DND-41 (cell line): ENCODE results near the gene MICU2.

Experiments used
- ATAC-seq: fragments of 200-7000 bp; cut with Tn5 transposase; 3 replicates; pipeline ENCODE4 v1.9.1; 2021; ENCODE audit warnings: low read depth; ENCODE audit not compliant: insufficient read depth
- DNase-seq: peaks from one replicate; pipeline ENCODE4 v3.0.0-alpha.2; 2020
- H2AFZ ChIP-seq: 2 replicates; pipeline ENCODE4 v1.6.0; 2012; ENCODE audit warnings: low read depth, low read length
- H3K27ac ChIP-seq: 2 replicates; pipeline ENCODE4 v1.5.1; 2012; ENCODE audit warnings: low read length, inconsistent platforms
- H3K27me3 ChIP-seq: fragments of 200-600 bp; sonication (generic); 2 replicates; pipeline ENCODE4 v1.6.0; 2012; ENCODE audit warnings: low read length, mild to moderate bottlenecking, inconsistent platforms; ENCODE audit not compliant: insufficient read depth, poor library complexity
- H3K36me3 ChIP-seq: 2 replicates; pipeline ENCODE4 v1.5.1; 2012; ENCODE audit warnings: low read length, inconsistent platforms; ENCODE audit not compliant: insufficient read depth
- H3K4me1 ChIP-seq: 2 replicates; pipeline ENCODE4 v1.5.1; 2012; ENCODE audit warnings: mild to moderate bottlenecking, low read length; ENCODE audit not compliant: insufficient read depth
- H3K4me2 ChIP-seq: 2 replicates; pipeline ENCODE4 v1.6.0; 2012; ENCODE audit warnings: mild to moderate bottlenecking, moderate library complexity, low read length, inconsistent platforms; ENCODE audit not compliant: insufficient read depth
- H3K4me3 ChIP-seq, 2 experiments: fragments of 200-600 bp in 1 of 2; shearing (Covaris generic) in 1 of 2; 2 replicates each; pipeline ENCODE4 v1.5.1; 2012 to 2016; ENCODE audit warnings: inconsistent platforms in 2 of 2, low read length in 2 of 2, mild to moderate bottlenecking in 2 of 2, low read depth in 1 of 2, moderate library complexity in 1 of 2
- H3K79me2 ChIP-seq: 2 replicates; pipeline ENCODE4 v1.6.0; 2012; ENCODE audit warnings: low read length, inconsistent platforms; ENCODE audit not compliant: insufficient read depth
- H3K9ac ChIP-seq: 2 replicates; pipeline ENCODE4 v1.6.0; 2012; ENCODE audit warnings: low read depth, mild to moderate bottlenecking, inconsistent platforms, low read length, moderate library complexity
- H3K9me3 ChIP-seq: 2 replicates; pipeline ENCODE4 v1.5.1; 2012; ENCODE audit warnings: low read length, moderate library complexity, mild to moderate bottlenecking, inconsistent platforms; ENCODE audit not compliant: insufficient read depth, severe bottlenecking
- H4K20me1 ChIP-seq: 2 replicates; pipeline ENCODE4 v1.6.0; 2012; ENCODE audit warnings: low read length; ENCODE audit not compliant: insufficient read depth
- EZH2 ChIP-seq: IDR thresholded peaks from 3 replicates; pipeline ENCODE4 v1.6.1; 2012; ENCODE audit warnings: borderline replicate concordance, low read depth, mild to moderate bottlenecking, moderate library complexity, low read length, inconsistent platforms; ENCODE audit not compliant: severe bottlenecking
- TF ChIP-seq, protein P1 (sequence below): IDR thresholded peaks from 2 replicates; pipeline ENCODE4 v1.5.1; 2012; ENCODE audit warnings: borderline replicate concordance, low read length, moderate library complexity, mild to moderate bottlenecking; ENCODE audit not compliant: poor library complexity, severe bottlenecking; ENCODE audit errors: extremely low read depth

Gene MICU2

DNA sequence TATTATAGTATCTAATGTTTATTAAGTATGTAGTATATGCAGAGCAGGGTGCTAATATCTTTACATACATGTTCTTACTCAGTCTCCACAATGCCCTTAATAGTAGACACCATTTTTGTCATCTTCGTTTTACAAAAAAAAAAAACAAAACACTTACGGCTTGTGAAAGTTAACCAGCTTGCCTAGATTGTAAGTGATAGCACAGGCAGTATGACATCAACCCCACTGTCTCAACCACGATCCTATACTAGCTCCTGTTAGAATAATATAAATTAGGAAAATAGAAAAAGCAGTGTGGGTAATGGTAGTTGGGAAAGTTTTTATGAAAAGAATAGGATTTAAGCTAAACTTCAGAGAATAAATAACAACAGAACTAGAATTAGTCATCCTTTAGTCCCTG lies 34.3 kb downstream of the MICU2 start:
- ATAC-seq: no peak
- no peaks in the 10 kb centered on the region for H3K4me1 ChIP-seq
- H3K27ac ChIP-seq: no peak overlapping the region

DNA sequence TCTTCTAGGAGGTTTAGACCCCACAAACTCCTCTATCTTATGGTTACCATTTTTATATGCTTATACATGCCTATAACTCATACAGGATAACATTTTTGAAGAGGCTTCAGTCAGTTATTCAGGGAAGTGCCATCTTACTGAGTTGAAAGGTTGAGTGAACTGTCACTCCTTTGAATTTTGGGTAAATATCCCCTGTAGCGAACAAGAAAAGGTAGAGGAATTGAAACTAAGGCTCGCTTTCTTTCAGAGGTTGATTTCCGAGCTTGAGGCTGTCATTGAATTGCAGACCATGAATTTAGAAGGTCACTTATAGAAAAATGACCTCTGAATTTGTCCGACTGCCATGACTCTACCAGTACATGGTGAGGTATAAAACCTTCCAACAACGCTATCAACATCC lies 35.1 kb downstream of the MICU2 start:
- Histone ChIP-seq H2AFZ (no peak overlapping the region), H3K4me3 (no peak overlapping the region), H3K79me2 (peaks cover 29% of the 10 kb centered on the region), H3K4me1 (no peaks in the 10 kb centered on the region), H3K36me3 (peaks cover 21% of the 10 kb centered on the region), H3K27me3 (no peaks in the 10 kb centered on the region), H3K9ac (no peak overlapping the region), H3K9me3 (no peaks in the 10 kb centered on the region), H3K4me2 (no peak overlapping the region), H3K27ac (no peak overlapping the region), H4K20me1 (peaks cover 3% of the 10 kb centered on the region; the same call in 1 of the 2 replicates)
- ATAC-seq (no peak), DNase-seq (no peak)
- TF ChIP-seq, protein P1, sequence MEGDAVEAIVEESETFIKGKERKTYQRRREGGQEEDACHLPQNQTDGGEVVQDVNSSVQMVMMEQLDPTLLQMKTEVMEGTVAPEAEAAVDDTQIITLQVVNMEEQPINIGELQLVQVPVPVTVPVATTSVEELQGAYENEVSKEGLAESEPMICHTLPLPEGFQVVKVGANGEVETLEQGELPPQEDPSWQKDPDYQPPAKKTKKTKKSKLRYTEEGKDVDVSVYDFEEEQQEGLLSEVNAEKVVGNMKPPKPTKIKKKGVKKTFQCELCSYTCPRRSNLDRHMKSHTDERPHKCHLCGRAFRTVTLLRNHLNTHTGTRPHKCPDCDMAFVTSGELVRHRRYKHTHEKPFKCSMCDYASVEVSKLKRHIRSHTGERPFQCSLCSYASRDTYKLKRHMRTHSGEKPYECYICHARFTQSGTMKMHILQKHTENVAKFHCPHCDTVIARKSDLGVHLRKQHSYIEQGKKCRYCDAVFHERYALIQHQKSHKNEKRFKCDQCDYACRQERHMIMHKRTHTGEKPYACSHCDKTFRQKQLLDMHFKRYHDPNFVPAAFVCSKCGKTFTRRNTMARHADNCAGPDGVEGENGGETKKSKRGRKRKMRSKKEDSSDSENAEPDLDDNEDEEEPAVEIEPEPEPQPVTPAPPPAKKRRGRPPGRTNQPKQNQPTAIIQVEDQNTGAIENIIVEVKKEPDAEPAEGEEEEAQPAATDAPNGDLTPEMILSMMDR: no peak
- no peak for TF ChIP-seq EZH2

More for the DNA sequence above, 34.3 kb downstream of the MICU2 start:
- no peaks in the 10 kb centered on the region for H3K27me3 ChIP-seq
- H3K4me2 ChIP-seq: no peak overlapping the region
- DNase-seq: no peak
- no peak for TF ChIP-seq EZH2
- TF ChIP-seq, protein P1: no peak
- no peak overlapping the region for H3K4me3 ChIP-seq
- H3K79me2 ChIP-seq: peaks cover 35% of the 10 kb centered on the region
- H4K20me1 ChIP-seq: peaks cover 5% of the 10 kb centered on the region; the same call in 1 of the 2 replicates
- no peaks in the 10 kb centered on the region for H3K9me3 ChIP-seq
- peaks cover 13% of the 10 kb centered on the region for H3K36me3 ChIP-seq
- H2AFZ ChIP-seq: no peak overlapping the region
- no peak overlapping the region for H3K9ac ChIP-seq

DNA sequence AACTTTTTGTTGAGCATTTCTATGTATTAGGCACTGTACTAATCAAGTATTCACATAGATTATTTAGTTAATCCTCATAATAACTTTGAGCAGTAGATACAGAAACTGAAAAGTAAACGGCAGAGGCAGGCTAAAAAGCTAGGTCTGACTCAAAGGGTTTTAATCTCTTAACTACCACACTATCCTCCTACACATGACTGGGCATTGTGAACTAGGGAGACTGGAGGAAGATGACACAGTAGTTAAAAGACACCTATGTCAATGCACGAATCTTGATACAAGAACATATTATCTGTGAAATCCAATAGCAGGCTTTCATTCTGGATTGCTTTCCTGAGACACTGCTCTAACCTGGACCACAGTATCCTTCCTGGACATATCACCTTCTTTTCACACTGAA lies 36.3 kb downstream of the MICU2 start:
- no peak overlapping the region for H3K4me3 ChIP-seq
- no peak overlapping the region for H3K9ac ChIP-seq
- no peak overlapping the region for H2AFZ ChIP-seq
- H3K79me2 ChIP-seq: peaks cover 23% of the 10 kb centered on the region
- TF ChIP-seq EZH2: no peak
- TF ChIP-seq, protein P1: no peak
- H4K20me1 ChIP-seq: 0 out of 2 replicates have a peak, but pooled peaks cover 2% of the 10 kb centered on the region
- H3K9me3 ChIP-seq: no peaks in the 10 kb centered on the region
- no peak overlapping the region for H3K27ac ChIP-seq
- DNase-seq (no peak), ATAC-seq (no peak)
- no peaks in the 10 kb centered on the region for H3K27me3 ChIP-seq
- H3K36me3 ChIP-seq: peaks cover 28% of the 10 kb centered on the region
- no peak overlapping the region for H3K4me2 ChIP-seq
- H3K4me1 ChIP-seq: no peaks in the 10 kb centered on the region

DNA sequence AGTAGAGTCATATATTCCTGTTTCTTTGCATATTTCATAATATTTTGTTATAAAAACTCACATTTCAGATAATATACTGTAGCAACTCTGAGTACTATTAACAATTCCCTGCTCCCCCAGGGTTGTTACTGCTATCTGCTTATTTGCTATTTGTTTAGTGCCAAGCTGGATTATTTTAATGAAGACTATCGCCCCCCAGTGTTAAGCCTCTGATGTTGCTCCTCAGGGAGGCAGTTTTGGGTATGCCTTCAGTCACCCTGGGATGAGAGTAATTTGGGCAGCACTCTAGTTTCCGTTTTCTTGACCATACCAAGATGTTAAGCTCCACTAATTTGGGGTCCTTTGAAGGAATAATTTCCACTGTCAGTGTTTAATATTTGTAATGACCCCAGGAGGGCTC lies 46.0 kb downstream of the MICU2 start:
- DNase-seq (peak; percentile 32), ATAC-seq (peak; percentile 68)
- Histone ChIP-seq H4K20me1 (no peaks in the 10 kb centered on the region), H3K4me2 (no peak overlapping the region), H3K4me3 (no peak overlapping the region), H3K27me3 (no peaks in the 10 kb centered on the region), H3K79me2 (no peaks in the 10 kb centered on the region), H3K9me3 (no peaks in the 10 kb centered on the region), H3K27ac (no peak overlapping the region), H3K36me3 (peaks cover 20% of the 10 kb centered on the region), H2AFZ (no peak overlapping the region), H3K9ac (no peak overlapping the region), H3K4me1 (no peaks in the 10 kb centered on the region)
- TF ChIP-seq, protein P1: peak; percentile 64
- TF ChIP-seq EZH2: no peak
